Muscle of back (tissue), 11 donors: ENCODE measurements around the gene MINAR2. TPM values are rescaled to one million over a fixed set of nuclear protein-coding genes. Genes with fewer than 3 reads are reported as not detected.
A peak's percentile ranks its signal among the peaks of the same experiment; 100 is the strongest.

Experiments
- DNase-seq, 3 donors: peaks; one replicate each; pipeline versions ENCODE4 v3.0.0 to v3.0.0-alpha.2; 2013
- polyA plus RNA-seq, 10 donors: library from polyadenylated mRNA; unstranded; fragments of 120-200 nt; gene quantifications; one replicate each; pipeline ENCODE4 v1.2.1, GENCODE V29; 2013; ENCODE audit not compliant: insufficient read length in 10 of 10

MINAR2 gene
- polyA plus RNA-seq, 10 donors = 0.10 to 0.48 (median 0.18) TPM

DNA sequence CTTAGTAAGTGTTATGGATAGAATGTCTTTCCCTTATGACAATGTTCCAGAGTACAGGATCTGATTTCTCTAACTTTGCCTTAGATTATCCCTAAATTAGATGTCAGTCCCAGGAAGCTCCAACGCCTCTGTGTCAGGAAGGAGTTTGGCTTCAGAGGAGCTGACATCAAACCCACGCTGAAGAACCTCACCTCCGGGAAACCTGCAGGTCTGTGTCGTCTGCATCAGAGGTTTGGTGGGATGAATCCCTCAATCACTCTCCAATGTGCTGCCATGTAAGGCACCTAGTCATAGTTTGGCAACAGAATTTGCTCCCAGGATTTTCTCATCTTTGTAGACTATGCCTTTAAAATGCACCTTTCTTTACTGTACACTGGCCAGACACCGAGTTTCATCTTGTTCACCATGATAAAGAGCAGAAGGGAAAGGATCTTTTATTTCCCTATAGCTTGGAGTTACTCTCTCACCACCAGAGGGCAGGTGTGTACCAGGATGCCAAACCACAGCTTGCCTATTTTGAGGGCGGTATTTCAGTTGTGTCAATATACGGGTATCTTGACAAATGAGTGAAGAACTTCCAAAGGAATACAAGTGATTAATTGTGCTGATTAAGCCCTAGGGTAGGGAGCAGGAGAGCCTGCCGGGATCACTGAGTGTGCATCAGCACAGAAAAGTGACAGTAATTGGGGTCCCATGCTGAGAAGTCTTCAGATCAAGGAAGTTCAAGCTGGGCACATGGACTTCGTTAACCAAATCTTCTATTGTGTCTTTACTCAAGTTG, 23.4 kb downstream of the MINAR2 start:
- peak in 2 of 3 donors; percentile 45 to 75 for DNase-seq

DNA sequence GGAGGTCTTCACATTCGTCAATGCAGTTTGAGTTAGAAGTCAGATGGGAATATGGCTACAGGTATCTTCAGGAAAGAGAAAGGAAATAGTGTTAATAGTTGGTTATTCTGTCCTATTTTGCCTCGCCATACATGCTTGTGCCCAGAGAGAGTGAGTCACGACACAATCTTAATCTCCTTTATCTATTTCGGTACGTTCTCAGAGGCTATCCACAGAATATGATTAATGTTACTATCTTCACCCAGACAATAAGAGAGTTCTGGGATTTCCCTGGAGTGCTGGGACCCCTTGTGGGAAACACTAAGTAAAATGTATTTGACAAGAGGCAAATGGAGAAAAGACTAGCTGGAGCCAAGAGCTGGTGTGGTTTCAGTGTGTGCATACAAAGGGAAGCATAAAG, 25.5 kb downstream of the MINAR2 start:
- DNase-seq = no peak

DNA sequence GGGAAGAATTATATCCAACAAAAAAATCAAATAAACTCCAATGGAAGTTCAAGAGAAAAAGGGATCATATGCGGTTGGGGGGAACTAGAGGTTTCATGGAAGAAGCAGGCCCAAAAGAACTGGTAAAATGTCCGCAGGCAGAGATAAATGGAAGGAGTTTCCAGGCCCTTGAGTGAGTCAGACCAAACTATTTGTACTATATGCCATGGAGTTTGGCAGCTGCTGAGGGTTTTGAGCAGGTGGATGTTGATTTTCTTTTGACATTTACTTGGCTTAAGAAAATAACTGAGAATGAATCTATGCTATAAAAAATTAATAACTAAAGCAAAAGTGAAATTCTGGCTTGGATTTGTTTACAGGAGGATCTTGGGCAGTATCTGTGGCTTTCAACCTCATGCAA, 33.7 kb downstream of the MINAR2 start:
- no peak for DNase-seq

DNA sequence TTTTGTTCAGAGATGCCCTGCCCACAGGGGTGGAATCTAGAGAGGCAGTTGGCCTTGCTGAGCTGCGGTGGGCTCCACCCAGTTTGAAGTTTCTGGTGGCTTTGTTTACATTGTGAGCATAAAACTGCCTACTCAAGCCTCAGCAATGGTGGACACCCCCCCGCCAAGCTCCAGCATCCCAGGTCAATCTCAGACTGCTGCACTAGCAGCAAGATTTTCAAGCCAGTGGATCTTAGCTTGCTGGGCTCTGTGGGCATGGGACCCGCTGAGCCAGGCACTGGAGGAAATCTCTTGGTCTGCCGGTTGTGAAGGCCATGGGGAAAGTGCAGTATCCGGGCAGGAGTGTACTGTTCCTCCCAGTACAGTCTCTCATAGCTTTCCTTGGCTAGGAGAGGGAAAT, 55.5 kb downstream of the MINAR2 start:
- no peak for DNase-seq

DNA sequence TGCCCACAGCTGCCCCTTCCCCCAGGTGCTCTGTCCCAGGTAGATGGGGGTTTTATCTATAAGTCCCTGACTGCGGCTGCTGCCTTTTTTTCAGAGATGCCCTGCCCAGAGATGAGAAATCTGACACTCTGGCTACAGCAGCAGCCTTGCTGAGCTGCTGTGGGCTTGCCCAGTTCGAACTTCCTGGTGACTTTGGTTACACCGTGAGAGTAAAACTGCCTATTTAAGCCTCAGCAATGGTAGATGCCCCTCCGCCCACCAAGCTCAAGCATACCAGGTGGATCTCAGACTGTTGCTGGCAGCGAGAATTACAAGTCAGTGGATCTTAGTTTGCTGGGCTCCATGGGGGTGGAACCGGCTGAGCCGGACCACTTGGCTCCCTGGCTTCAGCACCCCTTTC, 56.8 kb downstream of the MINAR2 start:
- no peak for DNase-seq

DNA sequence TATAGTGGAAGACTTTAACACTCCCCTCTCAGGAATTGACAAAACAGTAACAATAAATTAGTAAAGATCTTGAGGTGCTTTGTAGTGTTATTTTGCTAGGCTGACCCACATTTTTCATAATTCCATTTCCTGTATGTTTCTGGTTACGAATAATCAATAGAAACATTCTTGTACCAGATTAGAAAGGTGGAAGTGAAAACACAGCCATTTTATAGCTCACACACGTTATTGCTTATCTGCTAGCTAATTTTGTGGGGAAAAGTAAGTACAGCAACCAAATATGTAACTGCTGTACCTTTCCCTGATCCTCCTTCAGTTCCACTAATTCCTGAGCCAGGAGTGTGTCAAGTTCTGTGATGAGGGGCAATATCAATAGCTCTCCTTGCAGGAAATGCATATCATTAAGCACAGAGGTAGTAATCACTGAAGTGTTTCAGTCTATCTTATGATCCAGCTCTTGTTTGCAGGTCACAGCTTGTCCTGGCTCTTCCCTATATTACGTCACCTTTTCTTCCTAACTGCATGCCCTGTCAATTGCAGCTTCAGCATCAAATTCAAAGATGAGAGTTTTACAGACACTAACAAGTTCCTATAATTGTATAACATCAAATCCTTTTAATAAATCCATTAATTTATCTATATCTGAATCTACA, 59.4 kb downstream of the MINAR2 start:
- no peak for DNase-seq

Other genes with a start within 250 kb of the MINAR2 start
- gene CHSY3, start 156.4 kb downstream of the MINAR2 start, polyA plus RNA-seq = 1 to 10 TPM; 4.3 to 7.2 (median 5.6) TPM